ENCODE results near the gene WDR1.
A peak's percentile ranks its signal among the peaks of the same experiment; 100 is the strongest.

The WDR1 gene
- long read RNA-seq, donor 1, transcript WDR1-213 (2 exons, 559 nt), result minor isoform, 5 of 54 reads
- long read RNA-seq, donor 1, transcript WDR1-204 (15 exons, 3,054 nt), result major isoform, 29 of 54 reads
- long read RNA-seq, donor 1, partial matches to known transcripts, result 19 of 54 reads
- long read RNA-seq, donor 1, other reads (novel, unspliced or antisense), result 0 of 54 reads
- long read RNA-seq, donor 2, transcript WDR1-204 (15 exons, 3,054 nt), result major isoform, 15 of 34 reads
- long read RNA-seq, donor 2, partial matches to known transcripts, result 14 of 34 reads
- long read RNA-seq, donor 2, other reads (novel, unspliced or antisense), result 0 of 34 reads
- long read RNA-seq, donor 3, transcript WDR1-204 (15 exons, 3,054 nt), result major isoform, 14 of 27 reads
- long read RNA-seq, donor 3, partial matches to known transcripts, result 8 of 27 reads
- long read RNA-seq, donor 3, other reads (novel, unspliced or antisense), result 0 of 27 reads
- long read RNA-seq, donor 4, transcript WDR1-204 (15 exons, 3,054 nt), result major isoform, 24 of 52 reads
- long read RNA-seq, donor 4, partial matches to known transcripts, result 25 of 52 reads
- long read RNA-seq, donor 4, other reads (novel, unspliced or antisense), result 0 of 52 reads
- long read RNA-seq, donor 5, transcript WDR1-204 (15 exons, 3,054 nt), result major isoform, 29 of 45 reads
- long read RNA-seq, donor 5, partial matches to known transcripts, result 11 of 45 reads
- long read RNA-seq, donor 5, other reads (novel, unspliced or antisense), result 0 of 45 reads
- long read RNA-seq, donor 6, transcript WDR1-204 (15 exons, 3,054 nt), result major isoform, 20 of 57 reads
- long read RNA-seq, donor 6, partial matches to known transcripts, result 34 of 57 reads
- long read RNA-seq, donor 6, other reads (novel, unspliced or antisense), result 0 of 57 reads
- long read RNA-seq, donor 7, transcript WDR1-213 (2 exons, 559 nt), result minor isoform, 7 of 78 reads
- long read RNA-seq, donor 7, transcript WDR1-204 (15 exons, 3,054 nt), result major isoform, 25 of 78 reads
- long read RNA-seq, donor 7, partial matches to known transcripts, result 40 of 78 reads
- long read RNA-seq, donor 7, other reads (novel, unspliced or antisense), result 5 of 78 reads
- long read RNA-seq, donor 8, transcript WDR1-204 (15 exons, 3,054 nt), result major isoform, 22 of 41 reads
- long read RNA-seq, donor 8, transcript WDR1-213 (2 exons, 559 nt), result minor isoform, 5 of 41 reads
- long read RNA-seq, donor 8, partial matches to known transcripts, result 13 of 41 reads
- long read RNA-seq, donor 8, other reads (novel, unspliced or antisense), result 0 of 41 reads

- peak; percentile 94 for DNase-seq
Measured at GRCh38 chr4:10116569-10117358, at the start of gene WDR1. Gene WDR1 (minus strand): TSS chr4:10116799. CDS start chr4:10116666, 133 bp downstream.

- DNase-seq, result no peak
Measured at GRCh38 chr4:10164877-10165283, 48.3 kb upstream of the WDR1 start.

- no peak for DNase-seq
Measured at GRCh38 chr4:10163296-10163695, 46.7 kb upstream of the WDR1 start.

- no peak for DNase-seq
Measured at GRCh38 chr4:10162341-10163000, 45.9 kb upstream of the WDR1 start.

GRCh38 chr4:10161840-10162239 is 45.2 kb upstream of the WDR1 start:
- no peak for DNase-seq

GRCh38 chr4:10161146-10161545 is 44.5 kb upstream of the WDR1 start:
- no peak for DNase-seq

GRCh38 chr4:10160281-10160856 is 43.8 kb upstream of the WDR1 start:
- DNase-seq, result no peak

GRCh38 chr4:10159671-10160070 is 43.1 kb upstream of the WDR1 start:
- no peak for DNase-seq

GRCh38 chr4:10158333-10158942 is 41.8 kb upstream of the WDR1 start:
- DNase-seq, result no peak

- DNase-seq, result peak; percentile 53
Measured at GRCh38 chr4:10157478-10158332, 41.1 kb upstream of the WDR1 start.

GRCh38 chr4:10154241-10154640 is 37.6 kb upstream of the WDR1 start:
- DNase-seq, result no peak

- no peak for DNase-seq
Measured at GRCh38 chr4:10153161-10153560, 36.6 kb upstream of the WDR1 start.

- no peak for DNase-seq
Measured at GRCh38 chr4:10151182-10151581, 34.6 kb upstream of the WDR1 start.

- DNase-seq, result no peak
Measured at GRCh38 chr4:10144966-10145365, 28.4 kb upstream of the WDR1 start.

- DNase-seq, result no peak
Measured at GRCh38 chr4:10144479-10144878, 27.9 kb upstream of the WDR1 start.

GRCh38 chr4:10143171-10143570 is 26.6 kb upstream of the WDR1 start:
- DNase-seq, result no peak

- DNase-seq, result no peak
Measured at GRCh38 chr4:10140866-10141759, 24.5 kb upstream of the WDR1 start.

GRCh38 chr4:10139518-10139917 is 22.9 kb upstream of the WDR1 start:
- no peak for DNase-seq

All from right kidney (tissue), 9 donors.